ENCODE measurements around the gene TBC1D16. TPM values are rescaled to one million over a fixed set of nuclear protein-coding genes. Genes with fewer than 3 reads are reported as not detected.

TBC1D16 gene
- total and polyA plus RNA-seq, 2 donors from 2014 or later, result 9.1 to 68.0 TPM

DNA sequence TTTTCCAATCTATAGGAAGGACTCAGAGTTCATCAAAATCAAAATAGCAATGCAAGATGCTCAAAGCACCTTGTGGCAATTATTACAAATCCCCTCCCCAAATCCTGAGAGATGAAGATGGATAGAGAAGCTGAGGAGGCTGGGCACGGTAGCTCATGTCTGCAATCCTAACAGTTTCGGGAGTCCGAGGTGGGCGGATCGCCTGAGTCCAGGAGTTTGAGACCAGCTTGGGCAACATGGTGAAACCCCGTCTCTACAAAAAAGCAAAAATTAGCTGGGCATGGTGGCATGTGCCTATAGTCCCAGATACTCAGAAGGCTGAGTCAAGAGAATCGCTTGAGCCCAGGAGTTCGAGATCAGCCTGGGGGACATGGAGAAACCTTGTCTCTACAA, 8.6 kb downstream of the TBC1D16 start:
- Histone ChIP-seq H3K4me3 (ENCODE audit: low read length in 3 of 3) (no peak overlapping the region), H3K9ac (ENCODE audit: low read length in 3 of 3) (no peak overlapping the region), H3K27ac (ENCODE audit: low read depth in 2 of 2, low read length in 2 of 2) (no peak overlapping the region), H3K9me3 (ENCODE audit: control insufficient read depth in 2 of 3, insufficient read depth in 1 of 3, low read length in 3 of 3) (peaks cover 0 to 2% (median 0%) of the 10 kb centered on the region in 3 donors), H3K27me3 (ENCODE audit: control insufficient read depth, insufficient read depth, low read length) (no peaks in the 10 kb centered on the region), H3K4me1 (ENCODE audit: control insufficient read depth in 2 of 3, insufficient read depth in 2 of 3, low read depth in 1 of 3, low read length in 3 of 3) (peaks cover 3 to 37% (median 35%) of the 10 kb centered on the region in 3 donors), H3K36me3 (ENCODE audit: control insufficient read depth in 2 of 3, insufficient read depth in 3 of 3, low read length in 3 of 3) (peaks cover 0 to 6% (median 0%) of the 10 kb centered on the region in 3 donors)
- TF ChIP-seq, protein P1, sequence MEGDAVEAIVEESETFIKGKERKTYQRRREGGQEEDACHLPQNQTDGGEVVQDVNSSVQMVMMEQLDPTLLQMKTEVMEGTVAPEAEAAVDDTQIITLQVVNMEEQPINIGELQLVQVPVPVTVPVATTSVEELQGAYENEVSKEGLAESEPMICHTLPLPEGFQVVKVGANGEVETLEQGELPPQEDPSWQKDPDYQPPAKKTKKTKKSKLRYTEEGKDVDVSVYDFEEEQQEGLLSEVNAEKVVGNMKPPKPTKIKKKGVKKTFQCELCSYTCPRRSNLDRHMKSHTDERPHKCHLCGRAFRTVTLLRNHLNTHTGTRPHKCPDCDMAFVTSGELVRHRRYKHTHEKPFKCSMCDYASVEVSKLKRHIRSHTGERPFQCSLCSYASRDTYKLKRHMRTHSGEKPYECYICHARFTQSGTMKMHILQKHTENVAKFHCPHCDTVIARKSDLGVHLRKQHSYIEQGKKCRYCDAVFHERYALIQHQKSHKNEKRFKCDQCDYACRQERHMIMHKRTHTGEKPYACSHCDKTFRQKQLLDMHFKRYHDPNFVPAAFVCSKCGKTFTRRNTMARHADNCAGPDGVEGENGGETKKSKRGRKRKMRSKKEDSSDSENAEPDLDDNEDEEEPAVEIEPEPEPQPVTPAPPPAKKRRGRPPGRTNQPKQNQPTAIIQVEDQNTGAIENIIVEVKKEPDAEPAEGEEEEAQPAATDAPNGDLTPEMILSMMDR (IDR thresholded peaks at IDR 0.05; ENCODE audit: borderline replicate concordance, extremely low read depth, insufficient read depth), result no peak
- FAIRE-seq, result no peak
- intact Hi-C loops (cut with DNase I), result no loop called here
- DNase-seq, result no peak

DNA sequence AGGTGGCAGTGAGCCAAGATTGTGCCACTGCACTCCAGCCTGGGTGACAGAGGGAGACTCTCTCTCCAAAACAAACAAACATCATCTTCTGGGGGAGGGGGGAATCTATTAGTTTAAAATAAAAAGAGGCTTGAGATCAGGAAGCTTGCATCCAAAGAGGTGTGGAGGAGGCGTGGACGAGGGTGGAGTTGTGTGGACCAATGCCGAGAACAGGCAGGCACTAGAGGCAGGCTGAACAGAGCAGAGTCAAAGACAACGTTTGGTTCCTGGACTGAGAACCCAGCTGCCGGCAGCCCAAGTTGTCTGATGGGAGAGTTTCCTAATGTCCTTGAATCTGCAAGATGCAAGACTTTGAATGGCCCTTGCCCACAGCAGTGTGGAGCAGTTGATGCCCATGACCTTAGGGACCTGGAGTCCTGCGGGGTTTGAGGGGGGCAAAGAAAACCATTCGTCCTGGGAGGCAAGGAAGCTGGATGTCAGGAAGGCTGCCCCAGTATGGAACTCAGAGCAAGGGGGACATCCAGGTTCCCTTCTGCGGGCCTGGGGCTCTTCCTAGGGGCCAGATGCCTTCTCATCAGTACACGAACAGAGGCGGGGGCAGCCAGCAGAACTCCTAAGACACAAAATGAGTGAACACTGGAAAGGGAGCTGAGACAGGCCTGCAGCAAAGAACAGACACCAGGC, 9.2 kb downstream of the TBC1D16 start:
- Histone ChIP-seq H3K4me1 (ENCODE audit: control insufficient read depth in 2 of 3, insufficient read depth in 2 of 3, low read depth in 1 of 3, low read length in 3 of 3) (peaks cover 3 to 37% (median 35%) of the 10 kb centered on the region in 3 donors), H3K27ac (ENCODE audit: low read depth in 2 of 2, low read length in 2 of 2) (no peak overlapping the region), H3K36me3 (ENCODE audit: control insufficient read depth in 2 of 3, insufficient read depth in 3 of 3, low read length in 3 of 3) (peaks cover 0 to 6% (median 0%) of the 10 kb centered on the region in 3 donors), H3K9ac (ENCODE audit: low read length in 3 of 3) (no peak overlapping the region), H3K27me3 (ENCODE audit: control insufficient read depth, insufficient read depth, low read length) (no peaks in the 10 kb centered on the region), H3K9me3 (ENCODE audit: control insufficient read depth in 2 of 3, insufficient read depth in 1 of 3, low read length in 3 of 3) (peaks cover 0 to 3% (median 0%) of the 10 kb centered on the region in 3 donors), H3K4me3 (ENCODE audit: low read length in 3 of 3) (no peak overlapping the region)
- intact Hi-C loops (cut with DNase I), result no loop called here
- TF ChIP-seq, protein P1 (IDR thresholded peaks at IDR 0.05; ENCODE audit: borderline replicate concordance, extremely low read depth, insufficient read depth), result no peak
- DNase-seq (no peak), FAIRE-seq (no peak)

DNA sequence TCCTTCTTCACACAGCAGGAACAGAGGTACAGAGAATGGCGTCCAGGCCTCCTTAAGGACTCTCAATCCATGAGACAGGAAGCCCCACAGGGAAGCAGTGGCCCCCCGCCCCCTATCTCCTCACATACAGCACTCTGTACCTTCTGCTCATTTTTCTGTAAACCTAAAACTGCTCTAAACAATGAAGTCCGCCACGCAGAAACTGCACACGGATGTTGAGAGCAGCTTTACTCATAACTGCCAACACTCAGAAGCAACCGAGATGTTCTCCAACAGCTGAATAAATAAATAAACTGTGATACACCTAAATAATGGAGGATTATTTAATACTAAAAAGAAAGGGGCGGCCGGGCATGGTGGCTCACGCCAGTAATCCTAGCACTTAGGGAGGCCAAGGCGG, 9.9 kb downstream of the TBC1D16 start:
- Histone ChIP-seq H3K4me3 (ENCODE audit: low read length in 3 of 3) (no peak overlapping the region), H3K9ac (ENCODE audit: low read length in 3 of 3) (no peak overlapping the region), H3K36me3 (ENCODE audit: control insufficient read depth in 2 of 3, insufficient read depth in 3 of 3, low read length in 3 of 3) (peaks cover 0 to 6% (median 0%) of the 10 kb centered on the region in 3 donors), H3K4me1 (ENCODE audit: control insufficient read depth in 2 of 3, insufficient read depth in 2 of 3, low read depth in 1 of 3, low read length in 3 of 3) (peaks cover 3 to 31% (median 31%) of the 10 kb centered on the region in 3 donors), H3K27ac (ENCODE audit: low read depth in 2 of 2, low read length in 2 of 2) (no peak overlapping the region), H3K27me3 (ENCODE audit: control insufficient read depth, insufficient read depth, low read length) (no peaks in the 10 kb centered on the region), H3K9me3 (ENCODE audit: control insufficient read depth in 2 of 3, insufficient read depth in 1 of 3, low read length in 3 of 3) (peaks cover 0 to 3% (median 0%) of the 10 kb centered on the region in 3 donors)
- FAIRE-seq (no peak), DNase-seq (no peak)
- intact Hi-C loops (cut with DNase I), result no loop called here
- TF ChIP-seq, protein P1 (IDR thresholded peaks at IDR 0.05; ENCODE audit: borderline replicate concordance, extremely low read depth, insufficient read depth), result no peak
